Uterus (tissue), 2 donors: Measurements from ENCODE around the gene ZNF534.

Experiments
- CTCF ChIP-seq, 4 experiments: fragments of 200-600 bp in 2 of 4; fragments of 450-650 bp in 2 of 4; sonication (generic) in 2 of 4; IDR thresholded peaks; one replicate each; pipeline ENCODE4 v1.5.1; 2016 to 2019; ENCODE audit warnings: antibody characterized with exemption in 4 of 4, mild to moderate bottlenecking in 2 of 4, moderate library complexity in 1 of 4
- POLR2A ChIP-seq, 2 donors: fragments of 450-650 bp; IDR thresholded peaks; one replicate each; pipeline ENCODE4 v1.6.1; 2016; ENCODE audit warnings: antibody characterized with exemption in 2 of 2, mild to moderate bottlenecking in 1 of 2, moderate library complexity in 1 of 2

GRCh38 chr19:52444506-52444905 is 15.6 kb downstream of the ZNF534 start:
- TF ChIP-seq CTCF (IDR thresholded peaks at IDR 0.05) (no peak), POLR2A (IDR thresholded peaks at IDR 0.05) (no peak)
